Esophagus muscularis mucosa (tissue), 4 donors: Measurements from ENCODE around the gene KSR1. TPM values are rescaled to one million over a fixed set of nuclear protein-coding genes. Genes with fewer than 3 reads are reported as not detected.

Experiments used
- DNase-seq: peaks from one replicate; pipeline ENCODE4 v3.0.0-alpha.2; 2017; ENCODE audit errors: extremely low spot score
- H3K27ac ChIP-seq, 4 donors: fragments of 200-600 bp; sonication (generic); replicated peaks in 1 of 4; 1 replicate in 3 of 4; 2 replicates in 1 of 4; pipeline ENCODE4 v1.5.1; 2016 to 2019; ENCODE audit warnings: mild to moderate bottlenecking in 1 of 4
- H3K27me3 ChIP-seq, 4 donors: fragments of 200-600 bp; sonication (generic); one replicate each; pipeline versions ENCODE4 v1.5.1 to v1.6.0; 2016 to 2019
- H3K36me3 ChIP-seq, 4 donors: fragments of 200-600 bp; sonication (generic); one replicate each; pipeline ENCODE4 v1.5.1; 2016 to 2019
- H3K4me1 ChIP-seq, 4 donors: fragments of 200-600 bp; sonication (generic); one replicate each; pipeline ENCODE4 v1.5.1; 2016 to 2019
- H3K4me3 ChIP-seq, 4 donors: fragments of 200-600 bp; sonication (generic); 1 replicate in 2 of 4; 2 replicates in 2 of 4; pipeline ENCODE4 v1.5.1; 2016 to 2019; ENCODE audit warnings: mild to moderate bottlenecking in 4 of 4, moderate library complexity in 1 of 4
- H3K9me3 ChIP-seq, 4 donors: fragments of 200-600 bp; sonication (generic); 1 replicate in 3 of 4; 2 replicates in 1 of 4; pipeline ENCODE4 v1.5.1; 2016 to 2019
- EP300 ChIP-seq: sonication (generic); formaldehyde crosslinking; IDR thresholded peaks from one replicate; pipeline ENCODE4 v1.6.1; 2017; ENCODE audit warnings: antibody characterized with exemption
- POLR2A ChIP-seq: fragments of 450-650 bp; IDR thresholded peaks from one replicate; pipeline ENCODE4 v1.6.1; 2017; ENCODE audit warnings: antibody characterized with exemption, moderate library complexity, mild to moderate bottlenecking, low read depth
- POLR2AphosphoS5 ChIP-seq, 2 donors: sonication (generic); formaldehyde crosslinking; IDR thresholded peaks; one replicate each; pipeline ENCODE4 v1.6.1; 2017; ENCODE audit warnings: antibody characterized with exemption in 2 of 2
- WGBS: methylation state at CpG from one replicate; pipeline ENCODE4 v1.1.5; 2018; 5-methylcytosine and 5-hydroxymethylcytosine counted together
- intact Hi-C: fragments of 100-400 bp; cut with DNase I; formaldehyde crosslinking; loops from one replicate; pipeline ENCODE4 v1.15.1; 2023
- total RNA-seq, 4 donors: library from RNA; depleted of rRNA; stranded (reverse); fragments of >200 nt; gene quantifications; one replicate each; pipeline versions ENCODE4 v1.1.0 to v1.2.1, GENCODE V29; 2016
- TF ChIP-seq, protein P1 (sequence below), 3 experiments: fragments of 200-600 bp in 2 of 3; fragments of 450-650 bp in 1 of 3; sonication (generic) in 2 of 3; IDR thresholded peaks; one replicate each; pipeline ENCODE4 v1.5.1; 2017 to 2019; ENCODE audit warnings: antibody characterized with exemption in 3 of 3, mild to moderate bottlenecking in 2 of 3, moderate library complexity in 1 of 3

KSR1 gene
- total RNA-seq, 4 donors from 2014 or later = 13.3 to 18.9 (median 13.7) TPM

DNA sequence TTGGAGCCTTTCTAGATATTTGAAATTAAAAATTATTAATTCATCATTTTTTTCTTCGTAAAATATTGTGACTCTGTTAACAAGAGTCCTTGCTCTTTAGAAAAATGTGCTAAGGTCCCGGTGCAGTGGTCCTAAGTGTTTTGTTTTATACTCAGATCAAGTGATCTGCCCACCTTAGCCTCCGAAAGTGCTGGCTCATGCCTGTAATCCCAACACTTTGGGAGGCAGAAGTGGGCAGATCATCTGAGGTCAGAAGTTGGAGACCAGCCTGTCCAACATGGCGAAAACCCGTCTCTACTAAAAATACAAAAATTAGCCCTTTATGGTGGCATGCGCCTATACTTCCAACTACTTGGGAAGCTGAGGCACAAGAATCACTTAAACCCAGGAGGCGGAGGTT, 92.1 kb downstream of the KSR1 start:
- DNase-seq = no peak
- Histone ChIP-seq H3K27ac (no peak overlapping the region), H3K27me3 (no peaks in the 10 kb centered on the region), H3K4me3 (no peak overlapping the region), H3K4me1 (peaks cover 0 to 37% (median 19%) of the 10 kb centered on the region in 4 donors), H3K9me3 (no peaks in the 10 kb centered on the region), H3K36me3 (peaks cover 0 to 3% (median 0%) of the 10 kb centered on the region in 4 donors)
- no peak for TF ChIP-seq EP300
- no peak for TF ChIP-seq POLR2AphosphoS5 (IDR thresholded peaks at IDR 0.05)
- TF ChIP-seq, protein P1, sequence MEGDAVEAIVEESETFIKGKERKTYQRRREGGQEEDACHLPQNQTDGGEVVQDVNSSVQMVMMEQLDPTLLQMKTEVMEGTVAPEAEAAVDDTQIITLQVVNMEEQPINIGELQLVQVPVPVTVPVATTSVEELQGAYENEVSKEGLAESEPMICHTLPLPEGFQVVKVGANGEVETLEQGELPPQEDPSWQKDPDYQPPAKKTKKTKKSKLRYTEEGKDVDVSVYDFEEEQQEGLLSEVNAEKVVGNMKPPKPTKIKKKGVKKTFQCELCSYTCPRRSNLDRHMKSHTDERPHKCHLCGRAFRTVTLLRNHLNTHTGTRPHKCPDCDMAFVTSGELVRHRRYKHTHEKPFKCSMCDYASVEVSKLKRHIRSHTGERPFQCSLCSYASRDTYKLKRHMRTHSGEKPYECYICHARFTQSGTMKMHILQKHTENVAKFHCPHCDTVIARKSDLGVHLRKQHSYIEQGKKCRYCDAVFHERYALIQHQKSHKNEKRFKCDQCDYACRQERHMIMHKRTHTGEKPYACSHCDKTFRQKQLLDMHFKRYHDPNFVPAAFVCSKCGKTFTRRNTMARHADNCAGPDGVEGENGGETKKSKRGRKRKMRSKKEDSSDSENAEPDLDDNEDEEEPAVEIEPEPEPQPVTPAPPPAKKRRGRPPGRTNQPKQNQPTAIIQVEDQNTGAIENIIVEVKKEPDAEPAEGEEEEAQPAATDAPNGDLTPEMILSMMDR (IDR thresholded peaks at IDR 0.05) = no peak
- no peak for TF ChIP-seq POLR2A
- over 99% methylated on average over 7 of the region's 7 CpGs for WGBS
- intact Hi-C loops = no loop called here

DNA sequence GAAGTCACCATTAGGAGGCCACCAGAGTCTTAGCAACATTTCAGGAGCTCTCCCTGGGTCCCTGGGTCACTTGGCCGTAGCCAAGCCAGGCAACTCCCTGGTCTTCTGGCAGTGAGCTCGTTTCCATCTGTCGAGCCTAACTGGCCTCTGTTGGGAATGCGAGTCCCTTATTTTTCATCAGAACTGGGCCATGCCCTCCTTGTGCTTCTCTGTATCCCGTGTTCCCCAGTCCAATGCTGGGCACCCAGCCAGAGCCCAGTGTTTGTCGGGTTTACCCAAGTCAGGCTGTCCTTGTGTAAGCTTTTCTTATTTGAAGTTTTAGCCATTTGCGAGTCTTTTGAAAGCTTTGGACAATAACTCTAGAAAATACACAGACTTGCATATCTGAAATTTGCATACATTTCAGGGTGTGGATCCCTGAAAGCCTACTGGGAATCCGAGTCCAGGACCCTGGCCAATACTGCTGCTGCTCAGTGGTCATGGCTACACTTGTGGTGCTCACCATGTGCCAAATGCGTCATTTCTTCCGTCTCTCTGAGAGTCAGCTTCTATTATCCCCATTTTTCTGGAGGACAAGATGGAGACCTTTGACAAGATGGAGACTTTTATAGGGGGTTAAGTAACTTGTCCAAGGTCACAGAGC, 93.1 kb downstream of the KSR1 start:
- no peak overlapping the region for H3K4me3 ChIP-seq
- peaks cover 4 to 47% (median 29%) of the 10 kb centered on the region in 4 donors for H3K4me1 ChIP-seq
- WGBS = 90% methylated on average over 5 of the region's 10 CpGs
- H3K36me3 ChIP-seq = peaks cover 0 to 3% (median 0%) of the 10 kb centered on the region in 4 donors
- H3K27me3 ChIP-seq = no peaks in the 10 kb centered on the region
- intact Hi-C loops = no loop called here
- TF ChIP-seq POLR2A = no peak
- TF ChIP-seq, protein P1 (IDR thresholded peaks at IDR 0.05) = no peak
- TF ChIP-seq EP300 = no peak
- no peak for TF ChIP-seq POLR2AphosphoS5 (IDR thresholded peaks at IDR 0.05)
- no peak overlapping the region for H3K27ac ChIP-seq
- DNase-seq = no peak
- no peaks in the 10 kb centered on the region for H3K9me3 ChIP-seq

DNA sequence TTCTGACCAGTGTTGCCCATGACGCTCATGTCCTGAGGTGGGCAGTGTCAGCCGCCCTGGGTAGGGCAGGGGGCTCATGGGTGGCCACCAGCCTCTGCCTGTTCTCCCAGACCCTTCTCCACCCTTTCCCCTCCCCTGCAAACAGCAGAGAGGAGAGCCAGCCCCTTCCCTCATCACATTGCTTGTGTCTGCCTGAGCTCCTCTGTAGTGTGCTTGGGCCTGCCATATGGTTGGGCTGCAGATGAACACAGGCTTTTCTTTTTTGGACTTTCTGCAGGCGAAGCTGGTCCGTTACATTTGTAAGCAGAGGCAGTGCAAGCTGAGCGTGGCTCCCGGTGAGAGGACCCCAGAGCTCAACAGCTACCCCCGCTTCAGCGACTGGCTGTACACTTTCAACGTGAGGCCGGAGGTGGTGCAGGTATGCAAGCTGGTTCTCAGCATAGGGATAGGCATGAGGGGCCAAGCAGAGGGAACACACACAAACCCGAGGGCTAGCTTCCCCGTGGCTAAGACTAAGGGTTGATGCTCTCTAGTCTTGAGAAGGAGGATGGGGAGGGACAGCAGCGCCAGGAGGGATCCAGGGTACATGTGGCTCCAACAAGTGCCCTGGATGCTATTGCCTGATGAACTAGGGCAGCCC, 94.2 kb downstream of the KSR1 start:
- H3K27ac ChIP-seq = no peak overlapping the region
- TF ChIP-seq POLR2AphosphoS5 (IDR thresholded peaks at IDR 0.05) = no peak
- no peak for TF ChIP-seq POLR2A
- TF ChIP-seq EP300 = no peak
- TF ChIP-seq, protein P1 (IDR thresholded peaks at IDR 0.05) = no peak
- intact Hi-C loops = no loop called here

DNA sequence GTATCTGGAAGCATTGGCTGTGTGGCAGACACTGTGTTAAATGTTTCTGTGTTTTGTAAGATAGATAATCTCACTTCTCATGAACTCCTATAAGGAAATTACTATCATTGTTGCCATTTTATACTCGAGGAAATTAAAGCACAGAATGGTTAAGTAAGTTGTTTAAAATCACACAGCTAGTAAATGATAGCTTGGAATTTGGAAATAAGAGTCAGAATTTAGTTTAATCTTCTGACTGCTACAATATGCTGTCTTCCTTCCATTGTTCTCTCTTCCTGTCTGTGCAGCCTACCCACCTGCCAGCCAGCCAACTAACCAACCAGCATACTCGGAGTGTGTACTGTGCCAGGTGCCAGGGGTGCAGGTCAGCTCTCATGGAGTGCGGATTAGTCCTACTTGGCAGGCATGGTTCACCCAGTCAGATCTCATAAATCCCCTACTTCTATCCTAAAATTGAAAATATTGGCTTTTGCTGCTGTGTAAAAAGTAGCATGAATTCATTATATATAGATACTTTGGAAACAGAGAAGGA, 94.8 kb downstream of the KSR1 start:
- WGBS = 72% methylated on average over 3 of the region's 3 CpGs
- Histone ChIP-seq H3K27me3 (no peaks in the 10 kb centered on the region), H3K4me1 (peaks cover 9 to 47% (median 40%) of the 10 kb centered on the region in 4 donors), H3K4me3 (no peak overlapping the region), H3K27ac (no peak overlapping the region), H3K9me3 (no peaks in the 10 kb centered on the region), H3K36me3 (peaks cover 0 to 3% (median 0%) of the 10 kb centered on the region in 4 donors)
- TF ChIP-seq POLR2A = no peak
- intact Hi-C loops = no loop called here
- DNase-seq = no peak

More for the DNA sequence above, 94.2 kb downstream of the KSR1 start:
- Histone ChIP-seq H3K36me3 (peaks cover 0 to 3% (median 0%) of the 10 kb centered on the region in 4 donors), H3K4me3 (no peak overlapping the region), H3K9me3 (no peaks in the 10 kb centered on the region), H3K27me3 (no peaks in the 10 kb centered on the region), H3K4me1 (peaks cover 9 to 53% (median 39%) of the 10 kb centered on the region in 4 donors)
- DNase-seq = no peak
- 94% methylated on average over 13 of the region's 13 CpGs for WGBS

DNA sequence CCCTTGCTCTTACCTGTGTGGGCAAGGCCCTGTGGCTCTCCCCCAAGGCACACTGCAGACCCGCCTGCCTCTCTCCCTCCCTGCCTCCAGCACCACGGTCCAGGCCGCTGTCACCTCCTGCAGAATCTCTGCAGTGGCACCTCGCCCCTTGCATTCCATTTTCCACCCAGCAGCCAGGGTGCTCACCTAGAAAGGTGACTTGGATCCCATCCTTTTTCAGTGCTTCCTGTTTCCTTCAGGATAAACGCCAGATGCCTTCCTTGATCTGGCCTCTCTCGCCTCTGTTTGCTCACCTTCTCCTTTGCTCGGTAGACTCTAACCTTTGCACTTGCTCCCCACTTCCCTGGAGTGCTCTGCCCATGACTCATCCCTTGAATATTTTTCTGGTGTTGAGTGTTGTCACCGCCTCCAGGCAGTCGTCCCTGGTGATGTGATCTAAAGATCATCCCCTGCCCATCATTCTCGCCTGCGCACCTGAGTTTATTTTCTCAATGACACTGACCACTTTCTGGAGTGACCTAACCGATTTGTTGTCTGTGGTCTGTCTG, 95.5 kb downstream of the KSR1 start:
- no peak for DNase-seq
- Histone ChIP-seq H3K27ac (no peak overlapping the region), H3K4me3 (no peak overlapping the region), H3K4me1 (peaks cover 9 to 41% (median 39%) of the 10 kb centered on the region in 4 donors), H3K9me3 (no peaks in the 10 kb centered on the region), H3K36me3 (peaks cover 0 to 3% (median 0%) of the 10 kb centered on the region in 4 donors), H3K27me3 (no peaks in the 10 kb centered on the region)
- 89% methylated on average over 12 of the region's 12 CpGs for WGBS
- TF ChIP-seq, protein P1 (IDR thresholded peaks at IDR 0.05) = no peak
- intact Hi-C loops = no loop called here
